ENCODE measurements around the gene TGFBI.

TGFBI gene

DNA sequence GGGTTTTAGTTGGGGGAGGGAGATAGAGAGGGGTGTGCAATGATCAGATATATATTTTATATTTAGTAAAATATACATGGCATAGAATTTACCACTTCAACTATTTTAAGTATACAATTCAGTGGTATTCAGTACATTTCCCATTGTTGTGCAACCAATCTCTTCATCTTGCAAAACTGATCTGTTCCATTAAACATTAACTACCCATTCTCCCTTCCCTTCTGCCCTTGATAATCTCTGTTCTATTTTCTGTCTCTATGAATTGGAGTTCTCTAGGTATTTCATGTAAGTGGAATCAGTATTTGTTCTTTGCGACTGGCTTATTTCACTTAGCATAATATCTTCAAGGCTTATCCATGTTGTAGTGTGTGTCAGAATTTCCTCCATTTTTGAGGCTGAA, 38.6 kb downstream of the TGFBI start:
- no peak for DNase-seq

DNA sequence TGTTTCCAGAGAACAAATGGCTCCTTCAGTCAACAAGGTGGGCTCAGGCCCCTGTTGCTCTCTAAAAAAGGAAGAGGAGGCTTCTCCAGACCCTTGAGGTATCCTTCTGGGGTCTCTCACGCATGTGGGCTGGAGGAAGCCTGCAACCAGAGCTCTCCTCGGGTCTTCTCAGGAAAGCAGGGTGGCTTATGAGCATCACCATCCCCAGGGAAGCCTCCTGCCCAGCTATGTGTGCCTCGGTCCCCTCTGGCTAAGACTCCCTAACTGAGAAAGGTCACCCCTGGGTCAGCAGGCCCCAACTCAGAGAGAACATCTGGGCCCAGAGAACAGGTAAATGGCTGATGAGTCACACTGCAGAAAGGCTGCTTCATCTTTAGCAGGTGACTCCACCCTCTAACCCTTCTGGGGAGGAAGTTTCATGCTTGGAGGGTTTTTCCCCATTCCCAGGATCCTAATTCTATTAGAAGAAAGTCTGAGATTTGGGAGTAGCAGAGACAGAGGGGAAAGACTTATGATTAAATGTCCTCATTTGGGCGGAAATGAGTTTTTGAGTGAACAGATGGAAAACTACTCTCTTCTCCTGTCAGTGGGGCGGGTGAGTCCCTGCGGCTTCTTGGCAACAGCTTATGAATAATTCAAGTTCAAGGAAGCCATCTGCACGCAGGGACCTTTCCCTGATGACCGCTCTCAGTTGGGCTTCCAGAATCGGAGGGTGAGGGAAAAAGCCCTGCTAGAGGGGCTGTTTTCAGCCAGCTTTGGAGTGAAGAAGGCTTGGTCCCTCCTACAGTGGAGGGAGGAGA, 41.9 kb downstream of the TGFBI start:
- DNase-seq, result no peak

DNA sequence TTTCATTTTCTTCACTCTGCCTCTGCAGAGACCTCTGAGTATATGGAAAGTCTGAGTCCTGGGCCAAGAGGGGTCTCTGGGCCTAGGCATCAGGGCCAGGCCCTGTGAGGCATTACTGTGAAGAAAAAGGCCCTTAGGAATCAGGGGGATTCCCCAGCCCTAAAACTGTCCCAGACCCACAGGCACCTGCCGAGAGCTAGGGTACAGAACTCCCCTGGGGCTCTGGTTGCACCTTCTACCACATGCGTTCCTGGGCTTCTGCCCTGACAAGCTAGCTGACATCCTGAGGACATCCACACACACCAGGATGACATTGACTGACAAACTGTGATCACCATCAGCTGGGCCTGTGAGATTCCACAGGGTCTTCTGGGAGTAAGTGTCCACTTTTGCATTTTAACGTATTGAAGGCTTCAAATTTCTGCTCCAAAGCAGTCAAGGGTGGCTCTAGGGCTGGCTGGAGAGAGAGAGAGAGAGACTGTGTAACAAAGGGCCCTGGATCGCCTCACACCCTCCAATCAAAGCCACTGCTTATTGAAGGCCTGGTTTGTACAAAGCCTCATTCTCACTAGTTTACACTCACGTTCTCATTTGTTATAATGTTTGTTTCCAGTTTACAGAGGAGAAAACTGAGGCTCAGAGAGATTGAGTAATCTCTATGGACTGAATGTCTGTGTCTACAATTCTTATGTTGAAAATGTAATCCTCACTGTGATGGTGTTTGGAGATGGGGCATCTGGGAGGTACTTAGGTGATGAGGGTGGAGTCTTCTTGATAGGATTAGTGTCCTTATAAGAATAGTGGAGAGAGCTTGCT, 45.1 kb downstream of the TGFBI start:
- no peak for DNase-seq

DNA sequence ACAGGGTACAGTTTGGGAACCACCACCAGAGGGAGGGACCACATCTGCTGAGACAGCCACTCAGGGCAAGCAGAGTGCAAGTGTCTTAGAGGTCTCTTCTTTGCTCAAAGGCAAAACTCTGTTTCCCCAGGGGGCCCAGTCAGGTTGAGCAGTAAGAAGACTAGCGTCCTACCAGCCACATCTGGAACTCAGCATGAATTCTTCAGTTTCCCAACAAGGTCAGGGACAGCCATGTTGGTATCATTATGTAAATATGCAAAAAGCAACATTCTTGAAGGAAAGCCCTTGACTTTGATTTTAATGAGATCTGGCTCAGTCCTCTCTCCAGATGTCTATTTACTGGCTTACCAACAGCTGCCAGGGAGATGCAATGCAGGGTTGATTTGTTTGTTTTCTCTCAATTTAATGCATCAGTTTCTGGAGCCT, 46.7 kb downstream of the TGFBI start:
- no peak for DNase-seq

DNA sequence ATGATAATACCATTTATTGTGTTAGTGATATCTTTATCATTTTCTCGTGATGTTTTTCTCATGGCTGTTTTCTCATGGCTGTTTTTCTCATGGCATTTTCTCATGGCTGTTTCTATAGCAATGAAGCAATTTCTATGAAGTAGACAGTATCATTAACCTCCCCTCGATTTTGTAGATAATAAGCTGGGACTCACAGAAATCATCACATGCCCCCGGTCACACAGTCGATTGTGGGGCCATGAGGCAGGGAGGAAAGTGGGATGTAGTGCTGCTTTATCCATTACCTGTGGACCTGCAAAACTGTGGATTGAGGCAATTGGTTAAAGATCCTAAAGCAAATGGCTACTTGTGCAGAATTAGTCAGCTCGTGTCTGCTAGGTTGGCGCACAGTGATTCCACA, 47.3 kb downstream of the TGFBI start:
- no peak for DNase-seq

DNA sequence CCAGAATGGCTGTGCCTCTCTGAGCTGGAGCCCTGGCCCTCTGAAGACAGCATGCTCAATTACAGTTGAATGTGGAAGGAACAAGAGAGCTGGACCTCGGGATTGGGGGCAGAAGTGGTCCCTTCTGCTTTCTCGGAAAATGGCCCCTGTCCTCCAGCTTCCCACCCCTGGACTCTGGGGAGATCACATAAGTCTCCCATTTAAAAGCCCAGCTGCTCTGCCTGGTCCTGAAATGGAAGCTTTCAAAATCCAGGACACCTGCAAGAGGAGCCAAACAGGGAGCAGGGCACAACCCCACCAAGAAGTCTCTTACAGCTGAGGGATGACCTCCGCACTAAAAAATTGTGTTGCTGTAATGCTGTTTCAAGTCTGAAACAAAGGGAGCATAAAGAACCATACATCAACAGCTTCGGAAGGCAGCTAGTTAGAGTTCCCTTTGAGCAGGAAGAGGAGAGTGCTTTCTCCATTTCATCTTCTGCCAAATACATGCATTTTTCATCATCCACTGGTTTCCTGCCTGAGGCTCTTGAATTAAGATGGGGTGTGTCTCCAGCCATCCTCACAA, 48.2 kb downstream of the TGFBI start:
- no peak for DNase-seq

DNA sequence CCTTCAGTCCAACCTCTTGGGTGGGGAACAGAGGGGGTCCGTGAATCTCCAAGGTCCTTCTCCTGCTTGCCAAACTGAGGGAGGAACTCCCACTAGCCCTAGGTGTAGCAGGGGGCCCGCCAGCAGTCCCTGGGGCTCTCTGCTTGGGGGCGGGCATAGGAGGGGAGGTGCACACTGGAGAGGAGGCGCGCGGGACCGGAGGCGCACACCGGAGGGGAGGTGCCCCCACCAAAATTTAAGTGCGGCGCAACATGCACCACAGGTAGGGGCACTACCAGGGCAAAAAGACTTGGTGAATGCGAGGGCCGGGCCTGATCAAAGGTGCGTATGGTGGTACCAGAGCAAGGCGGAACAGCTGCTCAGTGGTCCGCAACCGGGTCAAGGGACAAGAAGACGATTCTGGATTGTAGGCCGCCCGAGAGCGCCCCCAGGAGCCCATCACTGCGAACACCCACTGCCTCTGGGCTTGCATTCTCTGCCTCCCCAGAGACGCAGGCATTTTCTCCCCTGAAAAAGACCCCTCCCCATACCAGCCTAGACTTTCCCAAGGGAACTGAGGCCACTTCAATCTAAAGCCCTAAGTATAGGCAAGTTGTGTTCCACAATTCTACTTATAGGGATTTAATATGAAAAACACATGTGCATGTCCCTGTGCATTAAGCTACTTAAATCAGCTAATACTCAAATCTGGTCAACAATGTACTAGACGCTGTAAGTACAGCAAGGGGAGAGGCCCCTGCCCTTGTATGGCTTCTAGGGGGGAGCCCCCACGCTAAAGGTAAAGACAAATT, 50.6 kb downstream of the TGFBI start:
- no peak for DNase-seq

DNA sequence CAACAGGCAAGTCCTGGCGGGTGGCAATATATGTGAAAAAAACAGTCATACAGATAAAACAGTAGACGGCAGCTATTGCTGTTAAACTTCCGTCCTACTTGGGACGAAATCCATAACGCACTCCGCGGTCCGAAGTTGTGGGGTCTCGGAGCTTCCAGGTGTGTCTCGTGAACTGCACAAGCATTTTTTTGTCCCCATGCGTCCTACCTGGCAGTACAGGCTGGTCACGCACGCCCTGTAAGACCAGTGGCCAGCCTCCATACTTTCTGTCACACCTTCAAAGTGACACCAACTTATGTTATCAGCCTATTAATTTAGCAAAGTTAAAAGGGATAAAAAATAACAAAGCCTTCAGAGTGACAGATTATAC, 51.3 kb downstream of the TGFBI start:
- no peak for DNase-seq

DNA sequence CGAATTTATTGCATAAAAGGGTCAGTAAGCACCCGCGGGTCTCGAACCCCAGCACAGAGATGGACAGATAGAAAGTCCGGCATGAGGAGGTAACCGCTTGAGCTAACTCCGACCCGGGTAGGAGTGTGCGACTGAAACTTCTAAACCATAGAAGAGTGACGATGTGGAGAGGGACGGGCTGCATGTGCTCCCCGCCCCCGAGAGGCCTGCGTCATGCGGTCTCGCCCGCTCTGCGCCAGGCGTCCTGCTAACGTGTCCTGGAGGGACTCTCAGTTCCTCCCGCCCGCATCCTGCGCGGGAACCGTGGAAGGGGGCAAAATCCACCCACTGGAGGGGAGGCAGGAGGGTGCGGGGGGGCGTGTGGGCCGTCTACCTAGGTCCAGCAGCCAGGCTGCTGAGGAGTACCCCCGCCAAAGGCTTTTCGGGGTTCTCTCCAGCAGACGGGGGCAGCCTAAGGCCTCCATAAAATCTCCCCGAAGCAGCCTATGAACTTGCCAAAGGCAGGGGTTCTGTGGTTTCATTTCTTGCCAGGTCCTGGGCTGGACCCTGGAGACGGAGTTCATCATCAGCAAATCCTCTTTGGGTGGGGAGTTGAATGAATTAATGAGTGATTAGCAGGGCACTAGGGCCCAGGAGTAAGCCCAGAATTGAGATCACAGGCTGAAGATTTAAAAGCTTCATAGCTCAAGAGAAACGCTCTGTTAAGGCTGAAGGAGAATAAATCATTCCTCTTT, 51.9 kb downstream of the TGFBI start:
- DNase-seq, result peak; percentile 68

DNA sequence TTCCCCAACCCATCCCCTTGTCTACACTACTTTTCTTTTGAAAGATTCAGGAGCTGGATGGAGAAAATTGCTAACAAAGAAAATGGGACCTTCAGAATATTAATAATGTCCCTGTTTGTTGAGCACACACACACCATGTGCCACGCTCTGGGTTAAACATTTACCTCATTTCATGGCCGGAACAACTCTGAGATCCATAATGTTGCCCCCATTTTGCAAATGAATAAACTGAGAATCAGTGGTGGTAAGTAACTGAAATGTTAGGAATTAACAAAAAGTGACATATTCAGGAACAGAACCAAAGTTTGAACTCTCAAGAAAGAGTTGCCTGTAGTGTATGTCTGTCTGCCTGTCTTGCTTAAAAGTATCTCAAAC, 52.4 kb downstream of the TGFBI start:
- DNase-seq, result no peak

DNA sequence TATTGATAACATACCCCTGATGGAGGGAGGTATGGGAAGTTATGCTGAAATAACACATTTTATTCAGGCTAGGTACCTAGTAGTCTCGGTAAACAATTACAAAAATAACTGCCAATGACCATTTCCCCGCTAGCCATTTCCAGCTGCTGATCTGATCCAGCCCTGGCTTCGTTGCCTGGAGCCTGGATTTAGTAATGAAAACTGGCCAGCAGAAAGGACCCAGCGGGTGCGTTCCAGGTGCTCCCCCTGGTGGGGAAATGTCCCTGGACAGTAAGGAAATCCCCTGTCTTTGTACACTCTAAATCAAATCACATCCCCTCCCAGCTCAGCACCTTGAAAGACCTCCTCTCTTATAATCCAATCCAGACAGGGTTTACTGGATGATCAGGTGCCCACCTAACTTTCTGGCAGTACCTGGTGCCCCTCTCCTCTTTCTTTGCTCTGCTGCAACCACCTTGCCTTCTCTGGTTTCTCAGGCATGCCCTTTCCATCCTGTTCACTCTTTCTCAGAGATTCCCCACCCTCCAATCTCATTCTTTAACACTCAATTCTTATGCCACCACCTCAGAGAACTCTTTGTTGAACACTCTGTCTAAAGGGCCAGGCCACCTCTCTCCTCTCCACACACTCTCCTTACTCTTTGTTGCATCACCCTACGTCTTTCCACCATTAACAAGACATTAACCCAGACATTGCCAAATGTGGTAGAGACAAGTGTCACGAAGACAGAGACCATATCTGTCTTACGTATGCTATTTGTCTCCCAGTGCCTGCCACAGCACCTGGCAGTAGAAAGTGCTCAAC, 53.8 kb downstream of the TGFBI start:
- DNase-seq, result peak; percentile 59

DNA sequence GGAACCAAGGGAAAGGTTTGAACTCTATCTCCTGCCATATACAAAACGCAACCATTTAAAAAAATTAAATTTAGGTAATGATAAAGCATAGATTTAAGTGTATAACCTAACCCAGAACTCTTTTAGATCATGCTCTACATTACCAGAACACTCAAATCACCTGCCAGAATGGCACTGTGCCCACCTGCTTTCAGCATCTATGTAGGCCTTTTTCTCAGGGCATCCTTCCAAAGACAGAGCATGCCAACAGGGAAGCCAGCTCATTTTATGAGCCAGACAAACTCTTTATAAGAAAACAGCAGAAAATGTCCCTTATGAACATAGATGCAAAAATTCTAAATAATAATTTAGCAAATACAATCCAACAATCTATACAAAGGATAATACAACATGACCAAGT, 55.9 kb downstream of the TGFBI start:
- no peak for DNase-seq

DNA sequence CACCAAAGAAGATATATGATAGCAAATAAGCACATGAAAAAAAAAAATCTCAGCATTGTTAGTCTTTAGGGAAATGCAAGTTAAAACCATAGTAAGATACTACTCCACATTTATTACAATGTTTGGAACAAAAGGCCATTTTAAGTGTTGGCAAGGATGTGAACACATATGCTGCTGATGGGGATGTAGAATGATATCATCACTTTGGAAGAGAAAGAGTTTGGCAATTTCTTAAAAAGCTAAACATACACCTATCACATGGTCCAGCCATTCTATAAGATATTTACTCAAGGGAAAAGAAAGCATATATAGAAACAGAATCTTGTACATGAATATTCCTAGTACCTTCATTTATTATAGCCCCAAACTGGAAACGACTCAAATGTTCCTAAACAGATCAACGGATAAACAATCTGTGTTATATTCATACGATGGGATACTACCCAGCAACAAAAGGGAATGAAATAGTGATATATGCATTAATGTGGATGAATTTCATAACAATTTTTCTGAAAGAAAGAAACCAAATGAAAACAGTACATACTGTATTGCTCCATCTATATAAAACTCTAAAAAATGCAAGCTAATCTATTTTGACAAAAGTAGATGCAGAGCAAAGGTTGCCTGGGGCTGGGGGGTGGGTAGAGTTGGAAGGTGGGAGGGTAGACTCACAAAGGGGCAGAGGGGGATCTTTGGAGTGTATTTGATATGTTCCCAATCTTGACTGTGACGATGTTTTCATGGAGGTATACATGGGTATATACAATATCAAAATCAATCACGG, 58.2 kb downstream of the TGFBI start:
- DNase-seq, result no peak

DNA sequence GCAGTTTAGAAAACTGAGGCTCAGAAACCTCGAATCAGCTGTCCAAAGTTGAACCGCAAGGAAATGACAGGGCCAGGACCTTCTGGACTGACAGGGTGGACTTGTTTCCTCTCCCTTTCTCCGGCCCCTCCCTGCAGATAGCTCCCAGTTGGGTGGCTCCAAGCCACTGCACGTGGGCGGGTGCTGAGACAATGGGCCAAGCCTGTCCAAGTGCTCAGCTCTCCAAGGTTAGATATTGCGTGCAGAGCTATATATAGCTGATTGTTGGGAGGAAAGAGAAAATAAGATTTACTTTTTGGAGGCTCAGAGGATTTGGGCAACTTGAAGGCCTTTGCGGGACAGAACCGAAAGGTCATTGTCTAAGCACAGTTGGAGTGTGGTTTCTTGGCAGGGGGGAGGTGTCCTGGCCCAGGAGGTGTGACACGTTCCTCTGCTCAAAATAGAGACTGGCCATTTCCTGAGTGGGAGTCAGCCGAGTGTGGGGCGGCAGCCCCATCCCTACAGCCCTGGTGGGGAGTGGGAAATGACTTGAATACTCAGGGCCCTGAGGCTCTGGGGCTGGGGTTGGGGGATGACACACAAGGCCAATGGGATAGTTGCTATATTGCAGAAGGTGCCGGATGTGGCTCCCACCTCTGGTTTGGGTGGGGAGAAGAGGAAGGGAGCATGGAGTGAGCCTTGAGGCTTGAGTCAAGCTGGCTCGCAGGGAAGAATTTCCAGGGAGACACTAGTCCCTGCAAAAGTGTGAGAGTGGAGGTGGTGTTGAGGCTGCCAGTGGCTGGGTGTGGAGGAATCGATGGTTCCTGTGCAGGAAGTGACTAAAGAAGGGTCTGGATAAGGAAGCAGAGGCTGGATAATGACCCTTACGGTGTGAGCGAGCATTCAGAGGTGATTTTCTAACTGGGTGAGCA, 59.4 kb downstream of the TGFBI start:
- DNase-seq, result no peak

DNA sequence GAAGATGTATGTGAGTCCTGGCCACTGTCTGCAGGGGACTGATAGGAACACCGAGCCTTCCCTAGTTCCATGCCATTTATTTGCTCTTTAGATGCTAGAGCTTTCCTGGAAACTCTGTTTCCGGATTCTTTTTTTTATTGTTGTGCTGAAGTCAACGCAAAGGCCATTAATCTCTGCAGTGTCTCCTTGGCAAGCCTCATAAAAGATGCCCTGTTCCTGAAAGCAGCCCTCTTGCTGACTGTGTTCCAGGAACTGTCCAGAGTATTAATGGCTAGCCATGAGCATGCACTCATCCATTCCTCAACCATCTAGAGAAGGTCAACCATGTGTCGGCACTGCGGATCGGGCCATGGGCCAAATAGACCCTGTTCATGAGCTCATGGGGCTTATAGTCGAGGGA, 61.0 kb downstream of the TGFBI start:
- DNase-seq, result no peak

DNA sequence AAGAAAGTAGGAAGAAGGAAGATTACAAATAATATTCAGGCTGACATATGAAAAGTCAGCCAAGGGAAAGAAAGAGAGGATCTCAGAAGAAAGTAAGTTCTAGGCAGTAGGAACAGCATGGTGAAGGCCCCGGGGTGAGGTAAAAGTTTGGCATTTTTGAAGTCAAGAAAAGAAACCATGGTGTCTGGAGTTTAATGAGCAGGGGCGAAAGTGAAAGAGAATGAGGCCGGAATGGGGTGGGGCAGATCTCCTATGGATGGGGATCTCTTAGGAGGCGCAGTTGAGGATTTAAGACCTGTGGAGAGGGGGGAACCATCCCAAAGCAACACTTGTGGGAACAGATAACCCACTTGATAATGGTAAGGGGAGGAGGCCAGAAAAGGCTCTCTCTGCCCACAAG, 61.5 kb downstream of the TGFBI start:
- DNase-seq, result no peak

DNA sequence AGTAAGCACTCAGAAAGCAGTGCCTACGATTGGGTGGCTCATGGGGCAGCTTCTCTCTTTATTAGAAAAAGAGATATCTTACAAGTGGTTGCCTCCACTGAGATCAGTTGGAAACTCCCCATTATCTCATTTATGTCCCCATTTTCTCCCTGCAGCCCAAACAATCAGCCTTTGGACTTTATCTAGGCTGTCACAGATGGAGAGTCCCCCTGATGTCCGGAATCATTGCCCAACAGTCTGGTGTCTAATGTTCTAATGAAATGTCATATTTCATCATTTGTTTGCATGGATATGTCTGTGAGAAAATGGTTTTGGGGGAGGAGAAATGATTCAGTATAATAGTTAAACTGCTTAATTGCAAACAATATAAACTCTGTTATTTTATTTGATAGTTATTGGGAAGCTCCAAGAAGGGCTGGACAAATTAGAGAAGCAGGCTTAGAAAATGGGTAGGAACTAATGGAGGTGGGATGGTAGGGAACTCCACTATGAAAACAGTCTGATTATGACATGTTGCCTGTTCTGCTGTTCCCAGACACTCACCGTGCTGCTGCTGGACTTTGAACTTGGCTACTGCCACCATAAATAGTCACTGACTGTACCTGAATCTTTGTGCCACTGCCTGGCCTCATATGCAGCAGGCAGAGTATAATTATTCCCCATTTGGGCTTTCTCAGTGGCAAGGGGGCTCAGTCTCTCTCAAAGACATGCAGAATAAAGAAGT, 65.6 kb downstream of the TGFBI start:
- DNase-seq, result no peak

DNA sequence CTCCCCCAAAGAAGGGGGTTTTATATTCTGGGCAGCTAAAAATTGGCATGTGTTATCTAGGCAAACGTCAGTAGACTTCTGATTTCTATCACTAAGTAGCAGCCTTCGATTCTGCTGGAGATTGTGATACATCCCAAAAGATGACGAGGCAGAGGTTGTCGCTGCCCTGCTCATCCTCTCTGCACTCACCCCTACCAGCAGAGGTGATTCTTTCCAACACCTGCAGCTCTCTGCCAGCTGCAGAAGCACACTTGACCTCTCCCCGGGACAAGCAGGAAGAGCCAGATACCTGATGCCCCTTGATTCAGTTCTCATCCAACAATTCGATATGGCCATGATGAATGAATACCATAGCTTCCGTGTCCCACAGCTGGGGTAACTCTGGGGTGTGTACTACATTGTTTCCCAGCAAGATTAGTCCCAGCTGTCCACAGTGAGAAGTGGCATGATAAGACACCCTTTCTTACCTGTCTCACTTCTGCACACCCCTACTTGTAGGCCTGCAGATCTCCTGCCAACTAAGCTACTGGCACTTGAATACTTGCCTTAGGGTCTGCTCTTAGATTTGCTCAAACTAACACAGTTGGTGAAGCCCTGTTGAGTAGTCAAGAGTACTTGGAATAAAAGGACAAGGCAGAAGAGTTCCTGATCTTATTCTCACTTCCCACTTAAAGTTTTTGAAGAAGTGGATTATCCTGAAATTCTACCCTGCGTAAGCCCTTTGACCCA, 66.3 kb downstream of the TGFBI start:
- no peak for DNase-seq

Data from stimulated activated CD4-positive, alpha-beta T cell treated with anti-CD3 and anti-CD28 coated beads, Interleukin-4, amount 100 ng/mL, for 24 hours (primary cell).